Stimulated activated CD4-positive, alpha-beta T cell treated with anti-CD3 and anti-CD28 coated beads, Interleukin-4, amount 100 ng/mL, for 24 hours (primary cell): Measurements from ENCODE around the gene SLC9A8.

Experiments used
- DNase-seq: peaks from one replicate; pipeline ENCODE4 v3.0.0-alpha.2; 2020

The SLC9A8 gene

DNA sequence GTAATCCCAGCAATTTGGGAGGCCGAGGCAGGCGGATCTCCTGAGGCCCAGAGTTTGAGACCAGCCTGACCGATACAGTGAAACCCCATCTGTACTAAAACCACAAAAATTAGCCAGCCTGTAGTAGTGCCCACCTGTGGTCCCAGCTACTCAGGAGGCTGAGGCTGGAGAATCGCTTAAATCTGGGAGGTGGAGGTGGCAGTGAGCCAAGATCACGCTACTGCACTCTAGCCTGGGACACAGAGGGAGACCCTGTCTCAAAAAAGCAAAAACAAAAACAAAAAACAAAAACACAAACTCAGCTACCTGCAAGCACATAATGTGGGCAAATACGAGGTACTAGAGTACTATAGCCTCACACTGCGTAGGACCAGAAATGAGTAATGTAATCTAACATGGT, 106.4 kb downstream of the SLC9A8 start:
- no peak for DNase-seq

- no peak for DNase-seq
These were observed 106.8 kb downstream of the SLC9A8 start for GRCh38 chr20:49919461-49919860.

DNA sequence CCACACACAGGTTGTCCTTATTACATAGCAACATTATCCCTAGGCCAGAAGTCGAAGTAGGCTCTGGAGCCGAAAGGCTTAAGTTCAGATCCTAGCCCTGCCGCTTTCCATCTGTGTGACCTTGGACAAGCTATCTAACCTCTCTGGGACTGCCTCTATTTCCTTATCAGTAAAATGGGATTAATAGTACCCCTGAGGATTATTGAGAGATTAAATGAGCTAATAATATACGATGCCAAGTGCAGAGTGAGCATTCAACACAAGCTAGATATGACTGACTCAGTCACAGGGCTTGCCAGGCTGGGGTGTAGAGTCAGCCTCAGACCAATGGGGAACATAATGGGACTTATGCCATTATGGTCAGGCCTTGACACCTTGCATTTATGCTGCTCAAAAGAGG, 111.6 kb downstream of the SLC9A8 start:
- DNase-seq, result no peak

DNA sequence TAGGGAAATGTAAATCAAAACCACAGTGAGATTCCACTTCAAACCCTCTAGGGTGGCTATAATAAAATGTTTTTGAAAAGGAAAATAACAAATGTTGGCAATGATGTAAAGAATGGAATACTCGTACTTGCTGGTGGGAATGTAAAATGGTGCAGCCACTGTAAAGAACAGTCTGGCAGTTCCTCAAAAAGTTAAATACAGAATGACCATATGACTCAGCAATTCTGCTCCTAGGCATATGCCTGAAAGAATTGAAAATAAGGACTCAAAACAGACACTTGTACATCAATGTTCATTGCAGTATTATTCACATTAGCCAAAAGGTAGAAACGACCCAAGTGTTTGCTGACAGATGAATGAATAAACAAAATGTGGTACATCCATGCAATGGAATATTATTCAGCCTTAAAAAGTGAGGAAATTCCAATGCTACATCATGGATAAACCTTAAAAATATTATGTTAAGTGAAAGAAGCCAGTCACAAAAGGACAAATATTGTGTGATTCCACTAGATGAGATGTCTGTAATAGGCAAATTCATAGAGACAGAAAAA, 113.3 kb downstream of the SLC9A8 start:
- no peak for DNase-seq

GRCh38 chr20:49928411-49929141, 115.9 kb downstream of the SLC9A8 start:
- peak; percentile 85 for DNase-seq

GRCh38 chr20:49929142-49929494, 116.5 kb downstream of the SLC9A8 start:
- DNase-seq, result no peak

GRCh38 chr20:49935746-49936152, 123.1 kb downstream of the SLC9A8 start:
- no peak for DNase-seq

- DNase-seq, result peak; percentile 91
These were observed 123.8 kb downstream of the SLC9A8 start, which contains the start of gene RNF114 for GRCh38 chr20:49936153-49937026. RNF114 (plus strand) TSS chr20:49936397; CDS start chr20:49936413, 16 bp downstream.

DNA sequence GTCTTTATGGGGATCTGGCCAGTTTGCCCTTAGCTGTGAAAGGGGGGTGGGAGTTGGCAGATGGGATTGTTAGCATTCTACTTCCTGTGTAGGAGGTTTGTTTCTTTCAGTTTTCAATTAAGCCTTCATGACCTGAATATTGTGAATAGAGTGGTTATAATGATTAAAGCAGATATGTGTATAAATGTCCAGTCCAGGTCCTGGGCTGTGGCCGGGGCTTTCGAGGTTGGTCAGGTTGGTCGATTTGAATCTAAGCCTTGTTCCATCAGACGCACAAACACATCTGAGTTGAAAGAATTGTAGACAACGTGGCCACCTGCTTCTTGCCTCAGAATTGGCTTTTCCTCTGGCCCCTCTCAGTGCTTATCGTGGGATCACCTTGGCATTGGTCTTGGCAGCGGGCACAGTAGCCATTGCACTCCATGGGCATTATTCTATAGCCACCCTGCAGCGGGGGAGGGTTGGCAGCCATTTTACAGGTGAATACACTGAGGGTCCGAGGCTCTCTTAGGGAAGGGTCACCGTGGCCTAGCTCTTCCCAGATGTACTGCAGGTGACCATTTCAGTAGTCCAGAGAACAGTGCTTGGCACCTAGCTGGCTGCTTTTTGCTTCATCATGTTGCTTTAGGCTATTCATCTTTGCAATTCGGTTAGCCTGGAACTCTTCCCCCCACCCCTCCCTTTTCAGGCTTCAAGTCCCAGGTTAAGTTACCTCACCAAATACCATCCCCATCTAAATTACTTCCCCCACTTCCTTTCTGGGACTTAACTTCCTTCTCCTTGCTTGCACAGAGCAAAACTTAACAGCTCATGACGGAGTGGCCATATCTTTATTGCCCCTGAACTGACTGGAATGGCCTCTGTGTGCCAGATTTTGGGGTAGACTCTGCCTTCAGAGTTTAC, 124.7 kb downstream of the SLC9A8 start:
- no peak for DNase-seq

DNA sequence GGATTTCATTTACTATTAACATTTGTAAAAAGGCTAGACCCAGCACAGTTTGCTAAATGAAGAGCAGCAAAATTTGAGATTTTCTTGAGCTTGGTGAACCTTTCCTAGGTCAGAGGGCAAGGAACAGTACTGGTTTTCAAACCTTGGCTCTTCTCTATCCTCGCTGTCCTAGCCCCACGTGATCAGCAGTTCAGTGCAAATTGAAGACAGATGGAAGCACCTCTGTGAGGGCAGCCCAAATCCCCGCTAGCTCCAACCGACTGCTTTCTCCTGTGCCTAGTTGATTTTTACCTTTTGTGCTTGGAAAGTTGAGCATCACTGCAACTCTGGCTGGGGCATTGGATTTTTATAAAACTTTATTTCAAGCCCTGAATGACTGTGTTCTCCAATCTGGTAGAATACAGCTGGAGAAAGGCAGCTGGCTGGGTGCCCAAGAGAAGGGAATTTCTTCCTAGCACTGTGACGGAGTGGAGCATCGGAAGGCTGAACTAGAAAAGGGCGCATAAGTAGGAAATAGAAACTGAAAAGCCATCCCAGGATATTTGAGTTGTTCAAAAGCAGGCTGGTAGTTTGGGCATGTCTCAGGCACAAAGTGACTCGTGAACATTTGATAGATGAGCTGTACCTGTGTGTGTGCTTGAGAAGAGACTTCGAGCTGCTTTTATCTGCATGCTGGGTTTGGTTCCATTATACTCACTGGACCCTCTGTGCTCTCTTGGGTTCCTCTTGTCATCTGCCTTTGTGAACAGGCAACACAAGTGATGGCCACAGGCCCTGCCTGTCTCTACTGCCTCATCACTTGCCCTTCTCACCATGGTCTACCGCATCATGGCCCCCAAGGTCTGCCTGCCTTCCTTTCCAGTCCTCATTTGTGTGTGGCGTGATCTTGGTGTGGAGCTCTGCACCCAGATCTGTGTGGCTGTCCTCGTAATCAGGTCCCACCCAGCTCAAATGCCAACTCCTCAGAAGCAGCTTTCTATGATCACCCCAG, 125.8 kb downstream of the SLC9A8 start:
- DNase-seq, result no peak

GRCh38 chr20:49941456-49941855, 128.8 kb downstream of the SLC9A8 start:
- no peak for DNase-seq
